Dendritic cell treated with granulocyte-macrophage colony-stimulating factor and Interleukin-4, amounts not matched to agents 40 ng/mL and 50 ng/mL, for 4 days (primary cell): ENCODE results near the gene ELOVL4.

Experiments
- H3K27ac Mint-ChIP-seq: one replicate; pipeline ENCODE4 v1.8.0; 2022; ENCODE audit warnings: mild to moderate bottlenecking, mixed read lengths
- H3K27me3 Mint-ChIP-seq: one replicate; pipeline ENCODE4 v1.8.0; 2022; ENCODE audit warnings: mild to moderate bottlenecking, mixed read lengths
- H3K36me3 Mint-ChIP-seq: one replicate; pipeline ENCODE4 v1.8.0; 2022; ENCODE audit warnings: low read depth, mixed read lengths
- H3K4me1 Mint-ChIP-seq: one replicate; pipeline ENCODE4 v1.8.0; 2022; ENCODE audit warnings: low read depth, mixed read lengths
- H3K4me3 Mint-ChIP-seq: one replicate; pipeline ENCODE4 v1.8.0; 2022; ENCODE audit warnings: mild to moderate bottlenecking, moderate library complexity, mixed read lengths
- H3K9me3 Mint-ChIP-seq: one replicate; pipeline ENCODE4 v1.8.0; 2022; ENCODE audit warnings: mixed read lengths
- intact Hi-C: fragments of 100-400 bp; cut with micrococcal nuclease; formaldehyde crosslinking; loops from one replicate; pipeline ENCODE4 v1.15.0; 2022

ELOVL4 gene

GRCh38 chr6:79946272-79947190 is 822 bp downstream of the ELOVL4 start:
- Mint-ChIP-seq H3K4me1 (peaks cover 9% of the 10 kb centered on the region), H3K27ac (no peak overlapping the region), H3K9me3 (no peaks in the 10 kb centered on the region), H3K36me3 (no peaks in the 10 kb centered on the region), H3K27me3 (peaks cover 65% of the 10 kb centered on the region), H3K4me3 (peak overlapping the region; percentile 71)
- intact Hi-C loops, result no loop called here

- Mint-ChIP-seq H3K4me3 (no peak overlapping the region), H3K9me3 (no peaks in the 10 kb centered on the region), H3K4me1 (peaks cover 9% of the 10 kb centered on the region), H3K27ac (no peak overlapping the region), H3K27me3 (peaks cover 47% of the 10 kb centered on the region), H3K36me3 (no peaks in the 10 kb centered on the region)
- intact Hi-C loops, result no loop called here
Observed at GRCh38 chr6:79943133-79943532, 4.2 kb downstream of the ELOVL4 start.

- intact Hi-C loops, result no loop called here
- peaks cover 36% of the 10 kb centered on the region for H3K27me3 Mint-ChIP-seq
- H3K4me3 Mint-ChIP-seq, result no peak overlapping the region
- no peaks in the 10 kb centered on the region for H3K36me3 Mint-ChIP-seq
- H3K4me1 Mint-ChIP-seq, result peaks cover 3% of the 10 kb centered on the region
- no peaks in the 10 kb centered on the region for H3K9me3 Mint-ChIP-seq
- H3K27ac Mint-ChIP-seq, result no peak overlapping the region
Observed at GRCh38 chr6:79941489-79942151, 5.7 kb downstream of the ELOVL4 start.

- no peaks in the 10 kb centered on the region for H3K36me3 Mint-ChIP-seq
- no peaks in the 10 kb centered on the region for H3K9me3 Mint-ChIP-seq
- intact Hi-C loops, result no loop called here
- H3K27me3 Mint-ChIP-seq, result peaks cover 10% of the 10 kb centered on the region
- H3K4me1 Mint-ChIP-seq, result no peaks in the 10 kb centered on the region
- H3K27ac Mint-ChIP-seq, result no peak overlapping the region
- no peak overlapping the region for H3K4me3 Mint-ChIP-seq
Observed at GRCh38 chr6:79928478-79928998, 18.8 kb downstream of the ELOVL4 start.

GRCh38 chr6:79927758-79928157 is 19.6 kb downstream of the ELOVL4 start:
- Mint-ChIP-seq H3K27me3 (peaks cover 13% of the 10 kb centered on the region), H3K4me1 (no peaks in the 10 kb centered on the region), H3K9me3 (no peaks in the 10 kb centered on the region), H3K4me3 (no peak overlapping the region), H3K36me3 (no peaks in the 10 kb centered on the region), H3K27ac (no peak overlapping the region)
- intact Hi-C loops, result no loop called here

GRCh38 chr6:79923270-79923669 is 24.1 kb downstream of the ELOVL4 start:
- Mint-ChIP-seq H3K4me1 (no peaks in the 10 kb centered on the region), H3K27me3 (peaks cover 3% of the 10 kb centered on the region), H3K4me3 (no peak overlapping the region), H3K9me3 (no peaks in the 10 kb centered on the region), H3K27ac (no peak overlapping the region), H3K36me3 (no peaks in the 10 kb centered on the region)
- intact Hi-C loops, result no loop called here

- Mint-ChIP-seq H3K36me3 (no peaks in the 10 kb centered on the region), H3K4me3 (no peak overlapping the region), H3K9me3 (no peaks in the 10 kb centered on the region), H3K27ac (no peak overlapping the region), H3K27me3 (peaks cover 3% of the 10 kb centered on the region), H3K4me1 (no peaks in the 10 kb centered on the region)
- intact Hi-C loops, result no loop called here
Observed at GRCh38 chr6:79922018-79922417, 25.3 kb downstream of the ELOVL4 start.

GRCh38 chr6:79913369-79913768 is 34.0 kb downstream of the ELOVL4 start:
- H3K9me3 Mint-ChIP-seq, result no peaks in the 10 kb centered on the region
- intact Hi-C loops, result no loop called here
- H3K4me3 Mint-ChIP-seq, result no peak overlapping the region
- no peak overlapping the region for H3K27ac Mint-ChIP-seq
- no peaks in the 10 kb centered on the region for H3K36me3 Mint-ChIP-seq
- peaks cover 3% of the 10 kb centered on the region for H3K27me3 Mint-ChIP-seq
- H3K4me1 Mint-ChIP-seq, result no peaks in the 10 kb centered on the region

GRCh38 chr6:79911992-79912391 is 35.4 kb downstream of the ELOVL4 start:
- intact Hi-C loops, result no loop called here
- Mint-ChIP-seq H3K9me3 (no peaks in the 10 kb centered on the region), H3K4me1 (no peaks in the 10 kb centered on the region), H3K4me3 (no peak overlapping the region), H3K36me3 (no peaks in the 10 kb centered on the region), H3K27me3 (peaks cover 3% of the 10 kb centered on the region), H3K27ac (no peak overlapping the region)

- Mint-ChIP-seq H3K27me3 (peaks cover 3% of the 10 kb centered on the region), H3K9me3 (no peaks in the 10 kb centered on the region), H3K27ac (no peak overlapping the region), H3K4me3 (no peak overlapping the region), H3K4me1 (no peaks in the 10 kb centered on the region), H3K36me3 (no peaks in the 10 kb centered on the region)
- intact Hi-C loops, result no loop called here
Observed at GRCh38 chr6:79909517-79909916, 37.8 kb downstream of the ELOVL4 start.

- no peaks in the 10 kb centered on the region for H3K4me1 Mint-ChIP-seq
- H3K36me3 Mint-ChIP-seq, result no peaks in the 10 kb centered on the region
- no peak overlapping the region for H3K4me3 Mint-ChIP-seq
- H3K9me3 Mint-ChIP-seq, result no peaks in the 10 kb centered on the region
- no peak overlapping the region for H3K27ac Mint-ChIP-seq
- H3K27me3 Mint-ChIP-seq, result no peaks in the 10 kb centered on the region
- intact Hi-C loops, result no loop called here
Observed at GRCh38 chr6:79902046-79902445, 45.3 kb downstream of the ELOVL4 start.

GRCh38 chr6:79898076-79898475 is 49.3 kb downstream of the ELOVL4 start:
- intact Hi-C loops, result no loop called here
- Mint-ChIP-seq H3K36me3 (no peaks in the 10 kb centered on the region), H3K4me3 (no peak overlapping the region), H3K27me3 (no peaks in the 10 kb centered on the region), H3K27ac (no peak overlapping the region), H3K9me3 (no peaks in the 10 kb centered on the region), H3K4me1 (no peaks in the 10 kb centered on the region)

- H3K27ac Mint-ChIP-seq, result no peak overlapping the region
- peaks cover 4% of the 10 kb centered on the region for H3K9me3 Mint-ChIP-seq
- intact Hi-C loops, result no loop called here
- H3K36me3 Mint-ChIP-seq, result no peaks in the 10 kb centered on the region
- no peaks in the 10 kb centered on the region for H3K27me3 Mint-ChIP-seq
- H3K4me3 Mint-ChIP-seq, result no peak overlapping the region
- no peaks in the 10 kb centered on the region for H3K4me1 Mint-ChIP-seq
Observed at GRCh38 chr6:79896075-79896449, 51.3 kb downstream of the ELOVL4 start.

- Mint-ChIP-seq H3K9me3 (peaks cover 9% of the 10 kb centered on the region), H3K36me3 (no peaks in the 10 kb centered on the region), H3K4me1 (no peaks in the 10 kb centered on the region), H3K27ac (no peak overlapping the region), H3K27me3 (no peaks in the 10 kb centered on the region), H3K4me3 (no peak overlapping the region)
- intact Hi-C loops, result no loop called here
Observed at GRCh38 chr6:79895382-79896074, 51.8 kb downstream of the ELOVL4 start.
